H54 (cell line): ENCODE results near the gene PPIG.
"Not testable (repeated sequence)": the region's sequence is repeated elsewhere in the genome, so short reads cannot be mapped to it uniquely, and the experiment has no call there.

Experiments used
- DNase-seq: peaks from one replicate; pipeline ENCODE4 v3.0.0; 2011; ENCODE audit warnings: low spot score, mixed read lengths; ENCODE audit not compliant: insufficient read length
- FAIRE-seq: peaks from 3 replicates; lab custom pipeline; 2011; peaks lifted over from hg19 to GRCh38; lab: Jason Lieb, UNC
- POLR2A ChIP-seq: IDR thresholded peaks from 2 replicates; pipeline ENCODE4 v1.6.1; 2011; ENCODE audit warnings: low read depth, mild to moderate bottlenecking, low read length

Gene PPIG

DNA sequence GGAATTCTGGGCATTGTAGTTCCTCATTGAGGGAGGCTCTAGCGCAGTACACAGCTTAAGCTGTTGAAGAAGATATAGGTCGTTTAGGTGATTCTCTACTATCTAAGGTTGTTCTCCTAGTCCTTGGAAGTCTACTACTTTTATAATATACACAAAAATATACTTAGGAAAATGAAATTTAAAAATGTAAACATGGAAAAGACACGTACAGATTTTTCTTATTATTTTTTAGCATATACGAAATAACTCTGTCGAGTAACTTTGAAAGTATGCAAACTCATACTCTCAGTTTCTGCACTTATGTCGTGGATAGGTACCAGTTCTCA is 10.2 kb upstream of the PPIG start:
- no peak for FAIRE-seq
- no peak for TF ChIP-seq POLR2A
- no peak for DNase-seq

DNA sequence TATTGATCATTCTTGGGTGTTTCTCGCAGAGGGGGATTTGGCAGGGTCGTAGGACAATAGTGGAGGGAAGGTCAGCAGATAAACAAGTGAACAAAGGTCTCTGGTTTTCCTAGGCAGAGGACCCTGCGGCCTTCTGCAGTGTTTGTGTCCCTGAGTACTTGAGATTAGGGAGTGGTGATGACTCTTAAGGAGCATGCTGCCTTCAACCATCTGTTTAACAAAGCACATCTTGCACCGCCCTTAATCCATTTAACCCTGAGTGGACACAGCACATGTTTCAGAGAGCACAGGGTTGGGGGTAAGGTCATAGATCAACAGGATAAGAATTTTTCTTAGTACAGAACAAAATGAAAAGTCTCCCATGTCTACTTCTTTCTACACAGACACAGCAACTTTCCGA is 9.6 kb upstream of the PPIG start:
- FAIRE-seq, DNase-seq: not testable (repeated sequence)

DNA sequence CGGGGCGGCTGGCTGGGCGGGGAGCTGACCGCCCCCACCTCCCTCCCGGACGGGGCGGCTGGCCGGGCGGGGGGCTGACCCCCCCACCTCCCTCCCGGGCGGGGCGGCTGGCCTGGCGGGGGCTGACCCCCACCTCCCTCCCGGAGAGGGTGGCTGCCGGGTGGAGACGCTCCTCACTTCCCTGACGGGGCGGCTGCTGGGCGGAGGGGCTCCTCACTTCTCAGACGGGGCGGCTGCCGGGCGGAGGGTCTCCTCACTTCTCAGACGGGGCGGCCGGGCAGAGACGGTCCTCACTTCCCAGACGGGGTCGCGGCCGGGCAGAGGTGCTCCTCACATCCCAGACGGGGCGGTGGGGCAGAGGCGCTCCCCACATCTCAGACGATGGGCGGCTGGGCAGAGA is 8.9 kb upstream of the PPIG start:
- not testable (repeated sequence) for DNase-seq

DNA sequence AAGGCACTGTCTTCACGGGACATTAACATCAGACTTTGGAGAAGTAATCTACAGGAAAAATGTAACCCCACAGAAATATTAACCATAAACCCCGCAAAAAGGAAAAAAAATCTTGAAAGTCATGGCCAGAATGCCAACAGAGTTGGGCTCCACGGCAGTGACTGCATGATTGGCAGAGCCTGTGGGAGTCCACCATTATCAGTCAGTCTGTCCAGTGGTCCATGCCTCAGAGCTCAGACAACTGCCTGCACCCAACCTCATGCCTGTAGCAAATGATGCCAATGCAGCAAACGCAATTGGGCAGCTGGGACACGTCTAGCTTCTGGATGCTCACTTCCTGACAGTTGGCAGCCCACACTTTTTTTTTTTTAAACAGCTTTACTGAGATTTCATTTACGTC is 5.1 kb upstream of the PPIG start:
- DNase-seq (no peak), FAIRE-seq (no peak)
- TF ChIP-seq POLR2A = no peak

More for the DNA sequence above, 8.9 kb upstream of the PPIG start:
- FAIRE-seq = not testable (repeated sequence)

DNA sequence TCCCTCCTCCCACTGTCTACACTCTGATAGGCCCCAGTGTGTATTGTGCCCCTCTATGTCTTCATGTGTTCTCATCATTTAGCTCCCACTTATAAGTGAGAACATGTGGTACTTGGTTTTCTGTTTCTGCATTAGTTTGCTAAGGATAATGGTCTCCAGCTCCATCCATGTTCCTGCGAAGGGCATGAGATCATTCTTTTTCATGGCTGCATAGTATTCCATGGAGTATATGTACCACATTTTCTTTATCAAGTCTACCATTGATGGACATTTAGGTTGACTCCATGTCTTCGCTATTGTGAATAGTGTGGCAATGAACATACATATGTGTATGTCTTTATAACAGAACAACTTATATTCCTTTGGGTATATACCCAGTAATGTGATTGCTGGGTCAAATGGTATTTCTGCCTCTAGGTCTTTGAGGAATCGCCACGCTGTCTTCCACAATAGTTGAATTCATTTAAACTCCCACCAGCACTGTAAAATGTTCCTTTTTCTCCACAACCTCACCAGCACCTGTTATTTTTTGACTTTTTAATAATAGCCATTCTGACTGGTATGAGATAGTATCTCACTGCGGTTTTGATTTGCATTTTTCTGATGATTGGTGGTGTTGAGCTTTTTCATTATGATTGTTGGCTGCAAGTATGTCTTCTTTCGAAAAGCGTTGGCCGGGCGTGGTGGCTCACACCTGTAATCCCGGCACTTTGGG is 1.4 kb upstream of the PPIG start:
- DNase-seq, FAIRE-seq: not testable (repeated sequence)

DNA sequence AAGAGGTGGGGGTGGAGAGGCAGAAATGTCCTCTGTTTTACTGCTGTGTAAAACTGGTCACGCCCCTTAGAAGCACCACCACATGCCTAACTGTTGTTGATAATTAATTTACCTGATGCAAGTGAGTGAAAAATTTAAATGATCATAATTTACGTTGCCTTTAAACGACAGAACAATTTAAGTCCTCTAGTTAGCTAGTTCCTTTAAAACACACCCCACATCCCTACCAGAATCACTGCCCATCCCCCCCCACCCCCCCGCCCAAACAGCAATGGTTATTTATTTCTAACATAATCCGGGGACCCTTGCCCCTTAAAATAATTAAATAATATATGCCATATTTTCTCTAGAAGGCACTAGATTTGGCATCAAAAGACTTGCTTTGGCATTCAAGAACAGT is 633 bp upstream of the PPIG start:
- TF ChIP-seq POLR2A = no peak
- FAIRE-seq = no peak
- no peak for DNase-seq

DNA sequence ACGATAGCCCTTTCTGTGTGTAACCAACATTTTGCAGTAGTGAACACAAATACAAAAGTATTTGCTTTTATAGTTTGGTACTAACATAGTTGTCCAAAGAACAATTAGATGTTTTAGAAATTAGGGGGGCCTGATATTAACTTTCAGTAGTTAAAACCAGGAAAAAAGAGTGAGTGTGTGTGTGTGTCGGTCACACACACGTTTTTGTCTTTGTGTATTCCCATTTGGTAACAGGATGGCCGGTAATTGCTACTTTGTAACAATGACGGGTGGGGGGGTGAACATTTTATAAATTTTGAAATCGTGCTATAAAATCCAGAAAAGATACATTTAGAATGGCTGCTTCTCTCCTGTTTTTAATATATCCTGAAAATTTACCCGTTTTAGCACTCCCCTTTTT is 1.5 kb downstream of the PPIG start:
- DNase-seq = no peak

DNA sequence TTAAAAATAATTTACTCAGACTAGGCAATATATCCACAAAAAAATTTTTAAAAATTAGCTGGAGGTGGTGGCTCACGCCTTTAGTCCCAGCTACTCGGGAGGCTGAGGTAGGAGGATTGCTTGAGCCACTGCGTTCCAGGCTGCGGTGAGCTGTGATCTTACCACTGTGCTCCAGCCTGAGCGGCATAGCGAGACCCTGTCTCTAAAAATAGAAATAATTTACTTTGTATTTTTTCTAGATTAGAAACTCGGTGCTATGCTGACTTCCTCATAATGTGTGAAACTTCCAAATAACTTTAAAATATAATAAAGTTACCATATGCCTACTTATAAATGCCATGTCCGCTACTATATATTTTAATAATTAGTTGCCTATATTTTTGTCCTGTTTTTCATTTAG is 6.7 kb downstream of the PPIG start:
- FAIRE-seq (no peak), DNase-seq (no peak)
- no peak for TF ChIP-seq POLR2A

More for the DNA sequence above, 1.5 kb downstream of the PPIG start:
- FAIRE-seq = no peak
- no peak for TF ChIP-seq POLR2A

DNA sequence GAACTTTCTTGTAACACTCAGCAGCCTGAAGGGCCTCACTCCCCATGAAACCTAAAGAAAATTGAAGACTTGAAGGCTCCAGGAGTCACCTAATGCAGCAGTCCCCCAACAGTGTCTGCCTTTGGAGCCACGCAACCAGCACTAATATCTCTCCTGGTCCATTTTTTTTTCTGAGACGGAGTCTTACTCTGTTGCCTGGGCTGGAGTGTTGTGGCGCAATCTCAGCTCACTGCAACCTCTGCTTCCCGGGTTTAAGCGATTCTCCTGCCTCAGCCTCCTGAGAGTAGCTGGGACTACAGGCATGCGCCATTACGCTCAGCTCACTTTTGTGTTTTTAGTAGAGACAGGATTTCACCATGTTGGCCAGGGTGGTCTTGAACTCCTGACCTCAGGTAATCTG is 12.4 kb downstream of the PPIG start:
- not testable (repeated sequence) for FAIRE-seq, DNase-seq

DNA sequence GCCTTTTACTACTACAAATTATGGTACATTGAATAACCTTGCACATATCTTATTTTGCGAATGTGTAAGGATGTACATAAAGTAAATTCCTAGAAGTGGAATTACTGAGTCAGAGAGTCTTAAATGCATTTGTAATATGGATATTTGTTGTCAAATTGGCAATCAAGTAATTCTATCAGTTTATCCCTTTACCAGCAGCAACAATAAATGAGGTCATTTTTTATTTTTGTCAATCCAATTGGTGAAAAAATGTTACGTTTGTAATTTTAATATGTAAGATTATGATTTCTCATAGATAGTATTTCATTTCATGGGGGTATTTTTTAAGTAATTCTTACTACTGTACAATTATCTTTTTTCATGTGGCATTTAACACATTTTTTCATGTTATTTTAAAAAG is 14.8 kb downstream of the PPIG start:
- TF ChIP-seq POLR2A = no peak
- DNase-seq (no peak), FAIRE-seq (no peak)

DNA sequence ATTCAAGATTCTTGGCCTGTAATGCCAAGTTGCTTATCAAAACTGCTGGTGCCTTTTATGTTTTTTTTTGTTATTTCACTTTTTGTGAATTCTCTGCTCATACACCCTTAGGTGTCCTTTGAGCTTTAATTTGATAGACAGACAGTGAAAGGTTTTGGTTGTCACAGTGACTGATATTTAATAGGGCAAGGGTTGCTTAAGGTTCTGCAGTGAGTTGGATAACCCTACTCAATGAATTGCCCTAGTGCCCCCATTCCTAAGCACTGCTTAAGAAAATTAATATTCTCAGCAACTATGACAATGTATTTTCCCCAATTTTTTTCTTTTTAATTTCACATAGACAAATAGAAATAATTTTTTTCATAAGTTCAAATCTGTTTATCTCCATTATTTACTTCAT is 15.4 kb downstream of the PPIG start:
- DNase-seq (no peak), FAIRE-seq (no peak)
- TF ChIP-seq POLR2A = no peak

DNA sequence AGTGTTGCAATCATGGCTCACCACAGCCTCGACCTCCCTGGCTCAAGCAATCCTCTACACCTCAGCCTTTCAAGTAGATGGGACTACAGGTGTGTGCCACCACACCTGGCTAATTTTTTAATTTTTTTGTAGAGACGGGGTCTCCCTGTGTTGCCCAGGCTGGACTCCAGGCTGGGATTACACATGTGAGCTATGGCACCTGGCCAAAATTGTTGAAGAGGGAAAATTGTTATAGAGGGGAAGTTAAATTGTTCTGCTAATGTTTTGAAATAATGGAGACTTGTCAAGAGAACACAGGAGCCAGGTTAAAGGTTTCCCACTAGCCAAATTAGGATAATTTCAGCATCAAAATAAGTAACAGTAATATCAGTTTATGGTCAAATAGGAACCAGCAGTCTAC is 25.1 kb downstream of the PPIG start:
- TF ChIP-seq POLR2A = no peak
- no peak for FAIRE-seq
- DNase-seq = no peak

DNA sequence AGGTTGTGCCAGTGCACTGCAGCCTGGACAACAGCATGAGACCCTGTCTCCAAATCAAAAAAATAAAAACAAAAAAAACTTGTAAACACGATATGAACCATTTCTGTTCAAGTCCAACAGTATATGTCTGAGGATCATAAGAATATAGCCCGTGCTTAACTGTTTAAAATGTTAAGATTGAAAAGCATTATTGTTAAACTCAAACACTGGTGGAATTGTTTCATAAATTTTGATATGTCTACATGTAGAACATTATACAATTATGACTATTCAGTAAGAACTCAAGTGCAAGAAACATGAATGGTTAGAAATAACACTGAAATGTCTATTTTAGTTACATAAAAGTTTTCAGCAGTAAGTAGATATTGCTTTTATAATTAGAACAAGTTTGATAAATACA is 29.7 kb downstream of the PPIG start:
- DNase-seq (no peak), FAIRE-seq (no peak)
- TF ChIP-seq POLR2A = no peak

DNA sequence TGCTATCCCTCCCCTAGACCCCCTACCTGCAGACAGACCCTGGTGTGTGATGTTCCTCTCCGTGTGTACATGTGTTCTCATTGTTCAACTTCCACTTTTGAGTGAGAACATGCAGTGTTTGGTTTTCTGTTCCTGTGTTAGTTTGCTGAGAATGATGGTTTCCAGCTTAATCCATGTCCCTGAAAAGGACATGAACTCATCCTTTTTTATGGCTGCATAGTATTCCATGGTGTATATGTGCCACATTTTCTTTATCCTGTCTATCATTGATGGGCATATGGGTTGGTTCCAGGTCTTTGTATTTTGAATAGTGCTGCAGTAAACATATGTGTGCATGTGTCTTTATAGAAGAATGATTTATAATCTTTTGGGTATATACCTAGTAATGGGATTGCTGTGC is 31.8 kb downstream of the PPIG start:
- FAIRE-seq, DNase-seq: not testable (repeated sequence)

DNA sequence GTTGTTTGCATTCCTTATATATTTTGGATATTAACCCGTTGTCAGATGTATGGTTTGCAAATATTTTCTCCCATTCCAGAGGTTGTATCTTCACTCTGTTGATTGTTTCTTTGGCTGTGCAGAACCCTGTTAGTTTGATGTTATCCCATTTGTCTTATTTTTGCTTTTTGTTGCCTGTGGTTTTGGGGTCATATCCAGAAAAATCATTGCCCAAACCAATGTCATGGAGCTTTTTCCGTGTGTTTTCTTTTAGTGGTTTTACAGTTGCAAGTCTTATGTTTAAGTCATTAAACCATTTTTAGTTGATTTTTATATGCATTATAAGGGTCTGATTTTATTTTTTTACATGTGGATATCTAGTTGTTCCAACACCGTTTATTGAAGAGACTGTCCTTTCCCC is 35.8 kb downstream of the PPIG start:
- no peak for FAIRE-seq
- DNase-seq = no peak
- no peak for TF ChIP-seq POLR2A

DNA sequence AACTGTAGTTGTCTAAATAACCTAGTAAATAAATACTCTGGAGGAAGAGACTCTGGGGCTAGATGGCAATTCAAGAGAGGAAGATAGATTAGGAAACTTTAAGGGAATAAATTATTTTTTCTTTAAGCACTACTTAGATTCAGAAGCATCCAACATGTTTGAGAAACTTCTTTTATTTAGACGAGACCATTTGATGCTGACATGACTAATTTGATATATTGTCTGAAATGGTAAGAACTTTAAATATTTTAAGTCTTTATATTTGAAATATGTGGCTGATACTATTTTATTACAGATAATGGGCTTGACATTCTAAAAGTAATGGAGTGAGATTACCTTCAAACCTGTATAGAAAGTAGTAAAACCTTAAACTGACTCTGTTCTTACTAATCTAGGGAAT is 36.4 kb downstream of the PPIG start:
- no peak for TF ChIP-seq POLR2A
- DNase-seq (no peak), FAIRE-seq (no peak)
